Thymus (tissue), 11 donors: Measurements from ENCODE around the gene BCL11A. TPM values are rescaled to one million over a fixed set of nuclear protein-coding genes. Genes with fewer than 3 reads are reported as not detected.
A peak's percentile ranks its signal among the peaks of the same experiment; 100 is the strongest.

Experiments used
- DNase-seq, 9 donors: peaks; one replicate each; pipeline ENCODE4 v3.0.0-alpha.2; 2013; ENCODE audit warnings: low spot score in 9 of 9, low read depth in 6 of 9, missing footprints in 1 of 9
- H3K27ac ChIP-seq, 2 donors: one replicate each; pipeline ENCODE4 v1.5.1; 2013; ENCODE audit warnings: control low read depth in 1 of 2, low read depth in 1 of 2, low read length in 1 of 2, mild to moderate bottlenecking in 1 of 2, moderate library complexity in 1 of 2
- H3K27me3 ChIP-seq, 2 donors: one replicate each; pipeline ENCODE4 v1.5.1; 2013; ENCODE audit warnings: low read length in 1 of 2; ENCODE audit not compliant: control insufficient read depth in 2 of 2, insufficient read depth in 1 of 2
- H3K36me3 ChIP-seq, 2 donors: one replicate each; pipeline ENCODE4 v1.5.1; 2013; ENCODE audit warnings: low read length in 1 of 2, mild to moderate bottlenecking in 1 of 2, moderate library complexity in 1 of 2; ENCODE audit not compliant: control insufficient read depth in 2 of 2, insufficient read depth in 2 of 2
- H3K4me1 ChIP-seq, 2 donors: one replicate each; pipeline ENCODE4 v1.5.1; 2013; ENCODE audit warnings: low read length in 2 of 2; ENCODE audit not compliant: control insufficient read depth in 2 of 2, insufficient read depth in 2 of 2
- H3K4me3 ChIP-seq, 2 donors: one replicate each; pipeline ENCODE4 v1.5.1; 2013; ENCODE audit warnings: low read length in 2 of 2, control low read depth in 1 of 2, mild to moderate bottlenecking in 1 of 2
- H3K9me3 ChIP-seq, 2 donors: one replicate each; pipeline ENCODE4 v1.5.1; 2013; ENCODE audit warnings: low read length in 1 of 2, mild to moderate bottlenecking in 1 of 2; ENCODE audit not compliant: control insufficient read depth in 2 of 2, insufficient read depth in 1 of 2
- WGBS: extraction: QIAGEN DNeasy Blood & Tissue Kit; methylation state at CpG from one replicate; pipeline ENCODE4 v1.1.7; 2013; 5-methylcytosine and 5-hydroxymethylcytosine counted together
- polyA plus RNA-seq: library from polyadenylated mRNA; stranded (reverse); fragments of 200-250 nt; gene quantifications from one replicate; pipeline ENCODE4 v1.2.3, GENCODE V29; 2013
- total RNA-seq: library from RNA; stranded (reverse); fragments of 120-200 nt; gene quantifications from one replicate; pipeline ENCODE4 v1.2.4, GENCODE V29; 2013
- donor health status: healthy.

Gene BCL11A
- total and polyA plus RNA-seq, 2 donors, result 27.9 to 33.6 TPM

DNA sequence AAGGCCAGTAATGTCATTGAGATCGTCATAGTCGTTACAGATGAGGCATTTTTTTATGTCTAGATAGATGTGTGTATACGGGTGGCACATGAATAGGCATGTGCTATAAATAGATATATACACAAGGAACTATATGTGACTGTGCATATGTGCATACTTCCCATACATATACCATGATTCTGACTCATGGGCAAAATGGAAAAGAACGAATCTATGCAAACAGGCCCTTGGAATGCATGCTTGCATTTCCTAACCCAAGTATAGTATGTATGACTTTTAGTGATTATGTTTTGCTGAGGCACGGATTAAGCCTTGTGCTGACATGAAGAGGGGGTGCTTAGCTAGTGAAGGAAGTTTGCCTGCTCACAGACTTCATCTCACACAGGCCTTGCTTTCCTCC is 111.7 kb downstream of the BCL11A start:
- H3K4me3 ChIP-seq, result no peak overlapping the region
- peaks cover 0 to 3% of the 10 kb centered on the region in 2 donors for H3K9me3 ChIP-seq
- no peak overlapping the region for H3K27ac ChIP-seq
- H3K36me3 ChIP-seq, result no peaks in the 10 kb centered on the region
- DNase-seq, result no peak
- peaks cover 9 to 43% of the 10 kb centered on the region in 2 donors for H3K4me1 ChIP-seq
- 94% methylated on average over 5 of the region's 5 CpGs for WGBS
- H3K27me3 ChIP-seq, result no peaks in the 10 kb centered on the region

DNA sequence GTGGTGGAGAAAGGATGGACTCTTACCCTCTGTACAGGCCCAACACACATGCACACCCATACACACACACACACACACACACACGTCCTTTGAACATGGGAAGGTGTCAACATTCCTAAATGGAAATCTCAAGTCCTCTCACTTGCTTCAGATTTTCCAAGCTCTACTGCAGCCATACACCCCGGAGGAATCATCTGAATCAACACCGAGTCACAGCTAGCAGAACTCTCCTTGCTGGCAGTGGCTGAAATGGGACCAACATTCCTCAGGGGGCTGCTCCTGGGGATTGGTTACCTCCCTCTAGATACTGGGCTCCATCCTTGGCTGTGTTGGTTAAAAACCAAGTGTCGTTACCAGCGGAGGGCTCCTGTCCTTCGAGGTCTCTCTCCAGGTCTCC is 112.7 kb downstream of the BCL11A start:
- H3K4me3 ChIP-seq, result no peak overlapping the region
- WGBS, result 98% methylated on average over 6 of the region's 6 CpGs
- no peaks in the 10 kb centered on the region for H3K27me3 ChIP-seq
- H3K9me3 ChIP-seq, result peaks cover 0 to 3% of the 10 kb centered on the region in 2 donors
- no peak overlapping the region for H3K27ac ChIP-seq
- DNase-seq, result no peak
- peaks cover 9 to 36% of the 10 kb centered on the region in 2 donors for H3K4me1 ChIP-seq
- H3K36me3 ChIP-seq, result no peaks in the 10 kb centered on the region

DNA sequence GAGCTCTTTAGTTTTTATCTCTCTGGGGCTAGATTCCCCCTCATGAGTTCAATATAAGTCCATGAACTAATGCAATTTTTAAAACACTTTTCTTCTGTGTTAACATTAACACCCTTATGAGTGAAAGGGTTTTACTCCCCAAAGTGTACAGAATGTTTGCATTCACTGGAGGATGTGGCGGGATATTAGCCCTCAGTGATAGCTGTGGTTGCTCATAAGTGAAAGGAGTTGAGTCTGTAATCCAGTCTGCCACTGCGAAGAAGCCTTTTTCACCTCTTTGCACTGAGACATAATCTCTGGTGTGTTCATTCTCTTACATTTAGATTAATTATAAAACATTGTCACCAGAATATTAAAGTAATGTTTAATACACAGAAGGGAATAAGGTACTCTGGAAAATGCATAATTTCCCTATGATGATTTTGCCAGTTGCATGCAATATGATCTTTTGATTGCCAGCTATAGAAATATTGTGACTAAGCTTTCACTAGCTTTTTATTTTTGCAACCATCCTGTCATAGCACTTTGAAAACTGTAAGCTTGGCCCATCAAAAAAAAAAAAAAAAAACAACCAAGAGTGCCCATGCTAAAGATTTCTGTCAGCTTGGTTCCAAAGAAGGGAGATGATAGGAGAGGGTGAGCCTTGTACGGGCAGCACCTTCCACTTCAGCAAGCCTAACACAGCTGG is 113.2 kb downstream of the BCL11A start:
- H3K4me1 ChIP-seq, result peaks cover 9 to 36% of the 10 kb centered on the region in 2 donors
- DNase-seq, result peak in 1 of 9 donors; percentile 40
- H3K27ac ChIP-seq, result no peak overlapping the region
- no peak overlapping the region for H3K4me3 ChIP-seq
- no peaks in the 10 kb centered on the region for H3K27me3 ChIP-seq
- H3K36me3 ChIP-seq, result no peaks in the 10 kb centered on the region
- peaks cover 0 to 3% of the 10 kb centered on the region in 2 donors for H3K9me3 ChIP-seq
- 90% methylated on average over 3 of the region's 3 CpGs for WGBS

DNA sequence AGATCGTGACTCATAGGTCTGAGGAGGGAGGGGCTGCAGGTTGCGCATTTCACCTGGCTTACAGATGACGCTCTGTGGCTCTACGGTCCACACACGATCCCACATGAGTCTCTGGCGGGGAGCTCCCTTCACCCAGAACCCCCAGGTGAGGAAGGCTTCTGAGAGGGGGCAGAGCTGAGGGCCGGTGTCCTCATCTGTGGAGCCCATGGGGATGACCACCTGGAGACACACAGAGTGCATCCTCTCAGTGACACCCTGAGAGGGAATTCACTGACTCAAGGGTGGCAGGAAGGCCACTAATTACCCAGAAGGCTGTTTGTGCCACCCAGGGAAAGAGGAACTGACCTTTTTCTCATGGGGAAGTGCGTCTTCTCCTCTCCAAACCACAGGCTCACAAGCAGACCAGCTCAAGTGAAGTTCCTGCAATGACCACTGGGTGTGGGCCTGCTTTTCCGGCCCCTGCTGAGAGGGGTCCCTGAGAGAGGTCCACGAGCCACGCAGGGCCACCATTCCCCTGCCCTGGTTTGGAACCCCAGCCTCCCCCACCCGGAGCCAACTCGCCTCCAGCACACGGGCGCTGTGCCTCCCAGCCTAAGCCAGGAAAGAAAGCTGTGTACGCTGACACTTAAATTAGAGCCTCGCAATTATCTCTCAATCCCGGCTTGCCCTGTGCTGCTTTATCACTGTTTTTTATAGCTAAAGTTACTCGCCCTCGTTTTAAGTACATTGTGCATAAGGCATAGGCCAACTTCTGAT is 114.1 kb downstream of the BCL11A start:
- Histone ChIP-seq H3K27ac (no peak overlapping the region), H3K9me3 (peaks cover 0 to 3% of the 10 kb centered on the region in 2 donors), H3K4me3 (no peak overlapping the region), H3K4me1 (peaks cover 9 to 36% of the 10 kb centered on the region in 2 donors), H3K36me3 (no peaks in the 10 kb centered on the region), H3K27me3 (no peaks in the 10 kb centered on the region)
- DNase-seq, result peak in 2 of 9 donors; percentile 35 to 55
- WGBS, result 57% methylated on average over 20 of the region's 20 CpGs

DNA sequence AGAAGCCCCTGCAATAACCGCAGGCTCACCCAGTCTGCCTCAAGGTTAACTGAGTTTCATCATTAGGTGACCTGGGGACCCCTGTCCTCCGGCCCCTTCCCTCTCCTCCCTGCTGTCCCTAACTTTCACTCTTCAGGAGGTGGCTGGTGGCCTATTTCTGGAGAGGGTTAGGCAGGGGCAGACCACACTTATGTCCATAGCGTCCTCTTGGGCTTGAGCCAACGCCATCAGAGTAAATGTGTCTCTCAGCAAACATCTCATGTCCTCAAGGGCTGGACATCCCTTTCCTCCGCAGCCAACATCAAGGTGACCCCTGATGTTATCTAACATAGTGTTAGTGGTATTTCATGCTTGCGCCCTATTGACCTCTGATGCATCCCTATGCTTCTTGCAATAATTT is 114.8 kb downstream of the BCL11A start:
- H3K9me3 ChIP-seq, result peaks cover 0 to 3% of the 10 kb centered on the region in 2 donors
- peaks cover 9 to 36% of the 10 kb centered on the region in 2 donors for H3K4me1 ChIP-seq
- no peak overlapping the region for H3K4me3 ChIP-seq
- WGBS, result over 99% methylated on average over 6 of the region's 6 CpGs
- H3K27me3 ChIP-seq, result no peaks in the 10 kb centered on the region
- no peak for DNase-seq
- no peaks in the 10 kb centered on the region for H3K36me3 ChIP-seq
- peak overlapping the region in 1 of 2 donors; percentile 65 for H3K27ac ChIP-seq

DNA sequence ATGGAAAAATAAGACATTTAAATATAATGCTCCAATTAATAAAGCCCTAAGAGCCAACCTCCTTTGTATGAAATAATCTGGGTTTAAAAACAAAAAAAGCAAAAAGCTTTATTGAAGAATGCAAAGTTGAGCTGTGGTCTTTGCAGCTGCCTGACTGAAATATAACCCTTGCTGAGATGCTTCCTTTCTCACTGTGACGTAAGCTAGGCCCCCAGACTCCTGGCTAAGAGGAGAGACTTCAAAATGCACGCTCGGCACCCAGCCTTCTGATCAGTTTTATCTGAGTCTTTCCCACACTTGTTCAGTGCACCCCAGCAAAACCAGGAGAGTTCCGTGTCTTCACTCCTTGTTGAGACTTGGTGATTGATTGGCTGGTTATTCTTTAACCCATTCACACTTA is 115.3 kb downstream of the BCL11A start:
- peak overlapping the region in 1 of 2 donors; percentile 65 for H3K27ac ChIP-seq
- H3K27me3 ChIP-seq, result no peaks in the 10 kb centered on the region
- no peak overlapping the region for H3K4me3 ChIP-seq
- peaks cover 0 to 3% of the 10 kb centered on the region in 2 donors for H3K9me3 ChIP-seq
- peaks cover 9 to 36% of the 10 kb centered on the region in 2 donors for H3K4me1 ChIP-seq
- WGBS, result 56% methylated on average over 4 of the region's 4 CpGs
- H3K36me3 ChIP-seq, result no peaks in the 10 kb centered on the region
- DNase-seq, result peak in 6 of 9 donors; percentile 45 to 75 (median 53)

DNA sequence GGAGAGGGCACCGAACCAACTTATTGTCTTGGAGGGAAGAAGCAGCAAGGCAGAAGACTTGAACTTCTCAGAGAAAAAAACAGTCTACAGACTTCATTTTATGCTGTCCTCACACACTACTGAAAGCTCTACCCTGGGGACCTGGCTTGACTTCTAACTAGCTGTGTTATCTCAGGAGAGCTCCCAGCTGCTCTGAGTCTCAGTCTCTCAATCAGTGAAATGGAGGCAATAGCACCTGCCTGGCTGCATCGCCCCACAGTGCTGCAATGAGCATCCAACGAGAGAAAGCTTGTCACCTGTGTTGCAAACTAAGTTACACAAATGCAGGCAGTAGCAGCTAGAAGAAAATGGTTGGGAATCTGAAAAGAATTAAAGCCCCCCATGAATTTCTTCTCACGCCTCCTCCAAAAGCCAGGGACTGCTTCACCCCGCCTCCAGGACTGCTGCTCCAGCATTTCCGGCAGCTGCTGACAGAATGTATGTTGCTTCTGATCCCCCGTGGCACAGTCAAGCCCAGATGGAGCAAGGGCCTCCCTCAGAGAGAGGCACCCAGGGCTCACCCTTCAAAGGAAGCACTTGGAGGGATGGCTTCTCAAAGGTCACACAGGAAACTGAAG is 116.3 kb downstream of the BCL11A start:
- Histone ChIP-seq H3K27me3 (no peaks in the 10 kb centered on the region), H3K36me3 (no peaks in the 10 kb centered on the region), H3K9me3 (peaks cover 0 to 2% of the 10 kb centered on the region in 2 donors), H3K4me3 (no peak overlapping the region), H3K4me1 (peaks cover 9 to 40% of the 10 kb centered on the region in 2 donors), H3K27ac (peak overlapping the region in 1 of 2 donors; percentile 65)
- WGBS, result 82% methylated on average over 7 of the region's 7 CpGs
- peak in 2 of 9 donors; percentile 24 to 58 for DNase-seq

DNA sequence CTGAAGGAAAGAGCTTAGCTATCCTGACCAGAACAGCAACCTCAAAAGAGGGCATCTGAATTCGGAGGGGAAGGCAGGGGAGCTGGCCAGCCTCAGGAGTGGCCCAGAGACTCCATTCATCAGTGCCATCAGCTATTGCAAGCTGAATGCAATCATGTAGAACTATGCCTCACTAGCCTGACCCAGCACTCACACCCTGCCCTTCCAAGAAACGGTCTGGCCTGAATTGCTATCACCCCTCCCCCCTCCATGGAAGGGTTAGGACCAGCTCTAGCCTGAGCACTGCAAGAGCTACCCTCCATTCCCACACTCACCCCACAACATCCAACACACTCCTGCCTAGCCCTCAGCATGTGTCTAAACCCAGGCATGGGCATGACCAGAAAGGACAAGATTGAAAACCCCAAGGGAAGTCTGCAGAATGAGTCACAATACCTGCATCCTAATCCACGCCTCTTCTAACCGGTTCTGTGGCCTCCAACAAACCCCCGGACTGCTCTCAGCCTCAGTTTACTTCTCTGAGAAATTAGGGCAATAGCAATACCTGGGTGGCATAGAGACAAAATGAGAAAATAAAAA is 120.3 kb downstream of the BCL11A start:
- no peak overlapping the region for H3K27ac ChIP-seq

More for the DNA sequence above, 120.3 kb downstream of the BCL11A start:
- H3K4me1 ChIP-seq, result peaks cover 9 to 20% of the 10 kb centered on the region in 2 donors
- DNase-seq, result no peak
- H3K27me3 ChIP-seq, result no peaks in the 10 kb centered on the region
- no peak overlapping the region for H3K4me3 ChIP-seq
- 96% methylated on average over 5 of the region's 5 CpGs for WGBS
- H3K9me3 ChIP-seq, result no peaks in the 10 kb centered on the region
- no peaks in the 10 kb centered on the region for H3K36me3 ChIP-seq
